ENCODE results near the gene PLA2G4A.
"Not testable (repeated sequence)": the region's sequence is repeated elsewhere in the genome, so short reads cannot be mapped to it uniquely, and the experiment has no call there.

Gene PLA2G4A

DNA sequence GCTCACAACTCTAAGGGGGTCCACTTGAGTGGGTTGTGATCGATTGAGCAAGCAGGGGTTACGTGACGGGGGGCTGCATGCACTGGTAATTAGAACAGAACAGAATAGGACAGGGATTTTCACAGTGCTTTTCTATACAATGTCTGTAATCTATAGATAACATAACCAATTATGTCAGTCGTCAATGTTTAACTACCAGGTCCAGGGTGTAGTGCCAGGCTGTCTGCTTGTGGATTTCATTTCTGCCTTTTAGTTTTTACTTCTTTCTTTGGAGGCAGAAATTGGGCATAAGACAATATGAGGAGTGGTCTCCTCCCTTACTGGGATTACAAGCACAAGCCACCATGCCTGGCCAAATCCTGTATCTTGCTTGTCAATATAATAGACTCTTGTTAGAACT is 94.1 kb downstream of the PLA2G4A start:
- DNase-seq (ENCODE audit: low read depth in 2 of 2) = not testable (repeated sequence)

DNA sequence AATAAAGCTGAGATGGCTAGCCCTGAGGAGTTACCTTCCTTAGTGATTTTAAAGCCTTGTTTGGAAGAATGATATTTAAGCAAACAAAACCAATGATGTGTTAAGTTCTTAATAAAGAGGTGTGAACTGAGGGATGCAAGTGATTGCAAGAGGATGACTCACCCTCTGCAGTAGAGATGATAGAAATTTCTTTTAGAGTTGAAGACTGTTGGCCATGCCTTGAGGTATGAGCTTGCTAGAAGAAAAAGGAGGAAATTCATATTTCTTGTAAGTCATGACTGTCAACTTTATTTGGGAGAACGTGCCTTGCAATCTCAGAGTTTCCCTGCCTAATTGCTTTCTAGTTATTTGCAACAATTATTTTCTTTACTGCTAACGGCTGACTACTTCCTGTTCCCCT is 94.7 kb downstream of the PLA2G4A start:
- DNase-seq (ENCODE audit: low read depth in 2 of 2) = no peak

DNA sequence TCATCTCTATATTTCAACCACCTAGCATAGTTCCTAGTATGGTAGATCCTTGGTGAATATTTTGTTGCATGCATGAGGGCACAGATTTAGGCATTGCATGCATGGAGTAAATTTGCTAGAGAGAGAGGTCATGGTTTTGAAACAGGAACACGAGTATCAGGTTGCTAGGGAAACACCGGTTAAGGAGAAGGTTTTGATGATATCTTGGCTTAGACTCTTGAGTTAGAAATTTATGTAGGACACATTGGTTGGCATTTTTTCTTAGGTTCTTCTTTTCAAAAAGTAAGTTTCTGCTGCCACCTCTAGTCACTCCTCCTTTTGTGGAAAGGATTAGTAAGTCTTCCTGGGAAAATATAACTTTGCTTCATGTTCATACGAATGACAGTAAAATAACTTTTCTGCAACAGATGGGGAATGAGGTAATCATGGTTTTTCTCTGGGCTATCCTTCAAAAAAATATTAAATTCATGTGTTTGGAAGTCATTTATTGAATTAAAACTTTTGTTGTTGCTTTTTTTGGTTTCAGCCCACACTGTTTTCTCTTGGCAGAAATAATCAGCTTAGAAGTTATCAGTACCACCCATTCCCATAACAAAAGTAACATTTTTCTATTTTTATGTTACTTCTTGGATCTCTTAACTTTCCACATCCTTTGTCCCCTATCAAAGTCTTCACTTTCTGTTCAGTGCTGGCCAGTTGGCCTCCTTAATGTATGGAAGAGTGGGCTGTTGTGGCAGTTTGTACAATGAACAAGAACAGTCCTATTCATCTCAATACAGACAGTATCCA is 97.3 kb downstream of the PLA2G4A start:
- DNase-seq (ENCODE audit: low read depth in 2 of 2) = no peak

DNA sequence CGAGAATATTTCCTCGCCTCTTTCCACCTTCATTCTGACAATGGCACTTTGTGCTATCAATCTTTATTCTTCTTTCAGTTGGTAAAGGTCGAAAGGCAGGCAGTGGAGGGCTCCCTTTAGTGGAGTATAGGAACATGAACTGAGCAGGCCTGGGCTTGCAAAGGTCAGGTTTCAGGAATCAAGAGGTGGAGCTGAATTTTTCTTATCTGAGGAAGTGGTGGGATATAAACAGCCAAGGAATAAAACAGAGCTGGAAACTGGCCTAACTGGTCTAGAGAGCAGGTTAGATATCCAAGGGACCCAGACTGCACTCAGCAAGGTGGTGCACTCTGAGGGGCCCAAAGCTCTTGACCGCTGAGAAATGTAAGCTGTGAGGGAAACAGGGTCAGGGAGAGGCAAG is 99.1 kb downstream of the PLA2G4A start:
- no peak for DNase-seq (ENCODE audit: low read depth in 2 of 2)

DNA sequence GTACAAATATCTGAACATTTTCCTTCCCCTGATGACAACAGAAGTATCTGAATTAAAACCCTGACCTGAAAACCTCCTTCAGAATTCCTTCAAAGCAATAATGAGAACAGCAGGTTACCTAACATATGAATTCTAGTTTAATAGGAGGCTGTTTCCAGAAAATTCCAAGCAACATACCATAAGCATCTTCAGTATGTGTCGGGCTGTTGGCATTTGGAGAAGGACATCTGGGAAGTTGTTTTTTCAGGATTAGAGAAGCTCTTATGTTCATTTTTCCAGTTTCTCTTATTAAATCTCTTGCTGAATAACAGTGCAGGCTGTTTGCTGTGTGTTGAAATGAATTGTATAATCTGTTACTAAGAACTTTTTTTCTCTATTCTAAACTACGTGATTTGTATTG is 101.5 kb downstream of the PLA2G4A start:
- no peak for DNase-seq (ENCODE audit: low read depth in 2 of 2)

DNA sequence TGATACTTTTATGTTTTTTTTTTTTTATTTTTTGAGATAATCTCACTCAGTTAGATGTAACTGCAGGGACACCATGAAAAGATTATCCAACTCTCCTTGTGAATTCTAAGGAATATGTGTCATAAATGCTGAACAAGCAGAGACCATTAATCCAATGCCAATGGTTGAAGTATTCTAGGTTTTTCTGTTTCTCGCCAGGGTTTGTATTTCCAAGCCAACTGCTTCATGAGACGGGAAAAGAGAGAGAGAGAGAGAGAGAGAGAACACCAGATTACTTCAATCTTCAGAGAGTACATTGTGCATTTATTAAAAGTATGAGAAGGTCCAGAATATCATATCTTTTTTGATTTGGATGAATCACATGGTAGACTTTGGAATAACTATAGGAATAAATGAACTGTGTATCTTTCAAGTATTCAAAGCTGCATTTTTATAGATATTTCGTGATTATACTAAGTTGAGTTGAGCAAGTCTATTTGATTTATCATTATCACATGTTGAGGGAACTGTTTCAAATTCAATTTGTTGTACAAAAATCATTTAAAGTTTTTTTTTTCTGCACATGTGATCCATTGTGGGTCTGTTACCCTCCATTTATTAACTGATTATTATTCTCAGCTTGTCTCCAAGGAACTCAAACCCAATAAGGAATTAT is 108.4 kb downstream of the PLA2G4A start:
- DNase-seq (ENCODE audit: low read depth in 2 of 2) = no peak

DNA sequence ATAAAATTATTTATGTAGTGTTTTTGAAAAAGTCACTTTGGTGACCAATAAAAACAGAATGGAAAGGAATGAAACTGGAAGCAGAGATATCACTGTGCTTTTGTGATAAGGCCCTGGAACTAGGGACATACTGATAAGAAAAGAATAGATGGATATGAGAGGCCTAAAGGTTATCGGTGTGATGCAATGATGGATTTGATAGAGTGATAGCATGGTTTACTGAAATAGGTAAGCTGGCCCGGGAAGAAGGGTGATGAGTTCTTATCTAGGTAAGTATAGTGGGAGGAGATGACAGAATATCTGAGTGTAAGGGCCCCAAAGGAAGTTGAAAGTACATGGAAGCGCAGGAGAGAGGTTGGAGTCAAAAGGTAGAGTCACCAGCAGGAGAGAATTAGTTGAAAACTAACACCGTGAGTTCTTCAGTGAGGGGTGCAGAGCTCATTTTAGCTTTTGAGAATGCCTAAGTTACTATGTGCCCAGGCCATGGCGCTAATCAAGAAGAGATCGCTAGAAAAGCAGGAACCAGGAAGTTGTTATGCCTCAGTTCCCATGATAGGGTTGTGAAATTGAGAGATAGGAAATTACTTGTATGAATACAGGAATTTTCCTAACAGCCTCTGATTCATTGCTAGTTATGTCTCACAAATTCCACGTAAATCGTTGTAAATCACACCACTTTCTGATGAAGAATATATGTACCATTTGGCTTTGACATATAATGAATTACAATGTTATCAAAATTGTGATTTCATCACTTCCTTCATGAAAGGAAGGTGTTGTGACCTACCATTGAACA is 115.3 kb downstream of the PLA2G4A start:
- no peak for DNase-seq (ENCODE audit: low read depth in 2 of 2)

DNA sequence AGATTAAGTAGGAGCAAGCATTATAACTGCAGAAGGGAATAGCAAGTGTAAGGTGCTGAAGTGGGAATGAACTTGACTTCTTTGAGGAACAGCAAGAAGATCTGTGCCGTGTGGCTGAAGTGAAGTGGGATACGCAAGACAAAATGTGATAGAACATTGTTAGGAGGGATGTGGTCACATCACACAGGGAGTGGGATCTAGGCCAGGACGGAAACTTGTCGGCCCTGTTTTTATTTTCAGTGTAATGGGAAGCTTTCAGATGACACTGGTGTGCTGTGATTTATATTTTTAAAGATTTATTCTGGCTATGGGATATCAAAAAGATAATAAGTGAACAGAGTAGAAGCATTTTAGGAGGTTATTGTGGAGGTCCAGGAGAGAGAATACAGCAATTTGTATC is 116.4 kb downstream of the PLA2G4A start:
- DNase-seq (ENCODE audit: low read depth in 2 of 2) = no peak

DNA sequence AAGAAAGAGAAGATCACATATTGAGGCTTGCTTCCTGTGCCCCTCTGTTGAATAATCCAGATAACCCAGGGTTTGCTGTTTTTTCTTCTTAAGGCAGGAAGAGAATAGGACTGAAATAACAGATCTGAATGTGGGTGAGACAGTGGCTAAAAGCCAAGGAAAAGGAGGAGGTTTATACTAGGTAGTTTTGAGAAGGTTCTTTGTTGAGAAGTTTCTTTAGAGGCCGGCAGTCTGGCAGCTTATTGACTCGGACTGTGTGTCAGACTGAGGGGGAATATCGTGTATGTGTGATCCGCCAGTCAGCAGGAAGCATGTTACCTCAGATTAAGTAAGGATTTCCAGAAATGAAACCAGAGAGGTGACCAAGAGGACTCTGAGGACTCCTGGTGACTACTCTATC is 119.8 kb downstream of the PLA2G4A start:
- DNase-seq (ENCODE audit: low read depth in 2 of 2) = no peak

DNA sequence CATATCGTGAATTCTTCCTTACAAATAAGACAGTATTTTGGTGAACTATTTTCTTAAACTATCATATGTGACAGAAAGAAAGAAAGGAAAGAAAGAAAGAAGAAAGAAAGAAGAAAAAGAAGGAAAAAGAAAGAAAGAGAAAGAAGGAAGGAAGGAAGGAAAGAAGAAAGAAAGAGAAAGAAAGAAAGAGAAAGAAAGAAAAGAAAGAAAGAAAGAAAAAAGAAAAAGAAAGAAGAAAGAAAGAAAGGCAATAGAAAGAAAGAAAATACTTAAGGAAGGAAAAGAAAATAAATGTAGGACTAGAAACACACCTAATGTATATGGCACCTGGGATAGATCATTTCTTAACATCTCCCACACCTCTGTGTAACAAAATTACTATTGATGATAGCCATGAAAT is 120.4 kb downstream of the PLA2G4A start:
- DNase-seq (ENCODE audit: low read depth in 2 of 2) = no peak

DNA sequence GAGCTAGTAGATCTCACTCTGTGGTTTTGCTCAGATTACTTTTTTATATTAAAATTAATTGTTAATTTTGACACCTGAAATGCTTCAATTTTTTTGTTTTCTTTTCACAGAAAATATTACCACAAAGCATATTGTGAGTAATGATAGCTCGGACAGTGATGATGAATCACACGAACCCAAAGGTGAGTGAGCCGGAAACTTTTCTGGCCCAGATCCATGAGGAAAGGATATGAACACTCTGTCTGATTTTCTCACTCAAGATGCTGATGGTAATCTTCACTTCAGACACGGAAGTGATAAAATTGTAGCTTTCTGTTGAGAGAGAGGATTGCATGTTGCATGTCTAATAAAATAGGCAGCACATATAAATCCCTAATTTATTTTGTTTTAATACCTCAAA is 121.8 kb downstream of the PLA2G4A start:
- no peak for DNase-seq (ENCODE audit: low read depth in 2 of 2)

DNA sequence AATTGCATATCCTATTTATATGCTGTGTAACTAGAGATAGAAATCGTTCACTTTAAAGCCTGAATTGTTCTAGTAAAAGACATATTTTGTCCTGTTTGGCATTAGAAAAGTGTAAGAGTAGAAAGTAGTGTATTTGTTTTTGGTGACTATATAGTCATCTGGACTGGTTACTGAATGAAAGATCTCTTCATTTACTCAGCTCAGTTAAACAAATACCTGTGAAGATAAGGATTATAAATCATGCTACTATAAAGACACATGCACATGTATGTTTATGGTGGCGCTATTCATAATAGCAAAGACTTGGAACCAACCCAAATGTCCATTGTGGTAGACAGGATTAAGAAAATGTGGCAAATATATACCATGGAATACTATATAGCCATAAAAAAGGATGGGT is 125.1 kb downstream of the PLA2G4A start:
- DNase-seq (ENCODE audit: low read depth in 2 of 2) = no peak

DNA sequence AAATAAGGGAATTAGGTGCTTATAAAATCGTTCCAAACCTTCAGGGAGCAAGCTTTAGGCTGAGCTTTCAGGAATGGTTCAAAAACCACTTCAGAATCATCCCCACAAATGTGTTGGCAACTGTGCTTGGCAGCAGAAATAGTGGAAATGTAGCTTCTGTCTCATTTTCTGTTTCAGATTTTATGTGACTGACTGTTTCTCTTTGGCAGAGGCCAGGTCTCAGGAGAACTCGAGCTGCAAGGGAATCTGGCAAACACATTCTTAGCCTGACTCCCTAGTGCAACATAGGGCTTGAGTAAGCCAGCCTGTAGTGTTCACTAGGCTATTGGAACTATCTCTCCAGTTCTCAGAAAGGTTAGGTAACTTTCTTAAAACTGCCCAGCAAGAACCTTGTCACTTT is 128.6 kb downstream of the PLA2G4A start:
- no peak for DNase-seq (ENCODE audit: low read depth in 2 of 2)

DNA sequence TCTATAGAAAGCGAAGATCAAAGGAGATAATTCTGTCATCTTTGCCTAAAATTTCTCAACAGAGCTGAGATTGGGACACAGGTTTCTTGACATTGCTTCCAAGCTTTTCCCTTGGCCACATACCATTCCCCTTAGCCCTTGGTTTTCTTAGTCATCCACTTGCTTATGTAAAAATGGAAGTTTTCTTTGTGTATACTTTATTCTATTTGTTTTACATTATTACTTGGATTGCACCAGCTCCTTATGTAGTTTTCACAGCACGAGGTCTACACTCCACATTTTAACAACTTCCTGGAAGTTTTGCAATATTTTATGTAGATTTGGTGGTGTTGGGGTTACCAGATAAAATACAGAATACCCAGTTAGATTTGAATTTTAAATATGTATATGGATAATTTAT is 129.8 kb downstream of the PLA2G4A start:
- DNase-seq (ENCODE audit: low read depth in 2 of 2) = no peak

DNA sequence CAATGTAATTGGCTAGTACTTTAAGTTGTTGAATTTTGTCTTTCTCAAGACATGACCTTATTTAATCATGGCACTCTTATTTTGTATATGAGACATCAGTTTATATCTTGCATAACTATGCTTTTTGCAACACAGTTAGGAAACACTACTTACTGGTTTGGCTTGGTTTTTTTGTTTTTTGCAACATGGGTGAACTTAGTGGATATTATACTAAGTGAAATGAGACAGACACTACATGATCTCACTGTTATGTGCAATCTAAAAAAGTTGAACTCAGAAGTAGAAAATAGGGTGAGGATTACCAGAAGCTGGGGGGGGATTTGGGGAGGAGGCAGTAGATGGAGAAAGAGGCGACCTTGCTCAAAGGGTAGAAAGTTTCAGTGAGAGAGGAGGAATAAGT is 132.1 kb downstream of the PLA2G4A start:
- DNase-seq (ENCODE audit: low read depth in 2 of 2) = no peak

DNA sequence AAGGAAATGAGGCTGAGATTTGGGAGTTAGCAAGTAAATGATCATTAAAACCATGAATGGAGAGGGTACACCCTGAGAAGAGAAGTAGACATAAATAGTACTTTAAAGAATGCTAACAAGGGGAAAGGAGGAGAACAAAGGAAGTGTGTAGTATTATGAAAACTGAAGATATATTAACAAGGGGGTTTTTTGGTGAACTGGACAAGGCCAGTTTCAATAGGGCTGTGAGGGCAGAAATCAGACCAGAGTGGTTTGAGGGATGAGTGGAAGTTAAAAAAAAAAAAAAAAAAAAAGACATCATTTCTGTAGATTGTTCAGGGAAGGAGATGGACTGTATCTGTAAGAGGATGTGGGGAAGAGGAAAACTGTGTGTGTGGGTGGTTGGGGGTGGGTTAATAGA is 137.1 kb downstream of the PLA2G4A start:
- DNase-seq (ENCODE audit: low read depth in 2 of 2) = no peak

DNA sequence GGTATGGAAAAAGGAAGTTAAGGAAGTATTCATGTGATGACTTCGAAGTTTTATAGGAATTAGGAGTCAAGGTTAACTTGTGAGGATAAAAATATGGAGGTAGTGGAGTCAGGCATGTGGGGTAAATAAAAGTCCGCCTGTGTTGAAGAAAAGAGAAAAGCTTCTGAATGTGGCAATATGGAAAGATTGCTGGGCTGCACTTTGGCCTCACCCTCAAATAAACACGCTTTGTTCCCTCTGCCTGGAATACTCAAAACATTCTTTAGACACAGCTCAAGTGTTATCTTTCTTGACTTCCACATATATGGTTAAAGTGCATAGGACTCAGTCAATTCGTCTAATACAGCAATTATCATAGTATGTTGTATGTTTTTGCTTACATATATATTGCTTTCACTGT is 137.7 kb downstream of the PLA2G4A start:
- no peak for DNase-seq (ENCODE audit: low read depth in 2 of 2)

DNA sequence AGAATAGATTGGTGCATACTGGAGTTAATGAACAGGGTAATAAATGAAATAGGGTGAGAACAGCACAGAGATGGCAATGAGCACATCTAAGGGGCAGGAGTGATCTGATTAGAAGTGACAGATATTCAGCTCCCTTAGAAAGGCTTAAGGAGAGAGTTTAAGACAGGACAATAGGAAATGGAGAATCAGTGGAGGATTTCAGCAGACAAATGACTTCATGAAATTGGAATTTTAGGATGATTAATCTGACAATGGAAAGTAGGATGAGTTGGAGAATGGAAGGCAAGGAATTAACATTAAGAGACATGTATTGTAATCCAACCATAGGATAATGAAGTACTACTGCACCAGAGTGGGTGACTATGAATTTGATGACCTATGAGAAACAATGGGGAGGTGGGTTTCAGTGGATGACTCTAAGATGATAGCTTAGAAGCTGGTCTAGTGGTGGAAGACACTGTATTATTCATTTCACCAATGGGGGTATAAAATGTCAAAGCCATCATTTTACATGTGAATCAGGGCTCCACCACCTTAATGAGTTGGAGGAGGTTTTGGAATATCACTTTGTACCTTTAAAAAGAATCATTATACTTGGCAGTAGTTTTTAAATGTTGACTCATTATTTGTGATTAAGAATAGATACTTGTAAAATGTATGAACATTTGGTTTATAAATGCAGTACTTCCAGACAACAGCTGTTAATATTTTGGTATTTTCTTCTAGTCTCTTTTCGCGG is 139.1 kb downstream of the PLA2G4A start:
- no peak for DNase-seq (ENCODE audit: low read depth in 2 of 2)

DNA sequence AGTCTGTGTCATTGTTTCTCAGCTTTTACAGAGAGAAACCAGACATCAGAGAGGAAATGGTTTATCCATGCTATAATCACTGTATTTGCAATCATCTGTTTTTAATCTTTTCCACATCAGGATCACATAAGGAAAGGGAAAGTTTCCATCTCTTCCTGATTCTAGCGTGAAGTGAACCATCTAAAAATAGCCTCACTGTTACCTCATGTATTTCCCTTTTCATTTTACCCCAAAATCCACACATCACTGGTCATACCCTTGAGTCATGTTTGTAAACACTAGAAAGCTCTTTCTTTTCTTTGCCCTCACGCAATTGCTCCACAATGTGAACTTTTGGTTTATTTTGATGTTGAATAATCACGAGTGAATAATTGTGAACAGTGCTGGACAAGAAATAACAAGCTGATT is 146.0 kb downstream of the PLA2G4A start:
- DNase-seq (ENCODE audit: low read depth in 2 of 2) = no peak

DNA sequence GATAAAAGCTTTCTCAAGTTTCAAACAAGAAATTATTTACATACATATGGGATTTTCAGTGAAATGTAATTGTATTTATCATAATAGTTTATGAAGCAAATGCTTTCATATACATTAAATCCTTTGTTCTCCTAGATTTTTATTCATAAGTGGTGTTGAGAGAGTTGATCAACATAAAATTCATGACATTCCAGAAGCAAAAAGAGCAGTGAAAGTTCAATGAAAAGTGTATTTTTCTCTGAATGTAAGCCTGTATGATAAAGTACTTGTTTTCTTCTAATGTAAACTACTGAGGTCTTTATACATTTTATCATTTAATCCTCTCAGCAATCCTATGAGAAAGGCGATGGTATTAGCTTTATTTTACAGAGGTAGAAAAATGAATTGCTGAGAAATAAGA is 146.5 kb downstream of the PLA2G4A start:
- no peak for DNase-seq (ENCODE audit: low read depth in 2 of 2)

DNA sequence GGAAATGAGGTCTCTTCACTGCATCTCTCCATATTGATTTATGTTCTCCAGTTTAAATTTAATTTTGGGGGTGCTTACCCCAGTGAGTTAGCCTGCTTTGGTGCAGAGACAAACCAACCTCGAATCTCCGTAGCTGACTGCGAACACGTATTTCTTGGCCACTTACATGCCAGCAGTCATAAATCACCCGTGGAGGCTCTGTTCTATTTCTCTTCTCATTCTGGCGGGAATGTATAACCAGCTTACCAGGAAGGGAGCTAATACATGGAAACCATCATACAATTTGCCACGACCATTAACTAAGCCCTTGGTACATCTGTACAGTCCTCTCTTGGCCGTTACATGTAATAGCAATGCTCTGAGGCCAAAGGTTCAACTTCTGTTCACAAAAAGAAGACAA is 148.0 kb downstream of the PLA2G4A start:
- DNase-seq (ENCODE audit: low read depth in 2 of 2) = no peak

DNA sequence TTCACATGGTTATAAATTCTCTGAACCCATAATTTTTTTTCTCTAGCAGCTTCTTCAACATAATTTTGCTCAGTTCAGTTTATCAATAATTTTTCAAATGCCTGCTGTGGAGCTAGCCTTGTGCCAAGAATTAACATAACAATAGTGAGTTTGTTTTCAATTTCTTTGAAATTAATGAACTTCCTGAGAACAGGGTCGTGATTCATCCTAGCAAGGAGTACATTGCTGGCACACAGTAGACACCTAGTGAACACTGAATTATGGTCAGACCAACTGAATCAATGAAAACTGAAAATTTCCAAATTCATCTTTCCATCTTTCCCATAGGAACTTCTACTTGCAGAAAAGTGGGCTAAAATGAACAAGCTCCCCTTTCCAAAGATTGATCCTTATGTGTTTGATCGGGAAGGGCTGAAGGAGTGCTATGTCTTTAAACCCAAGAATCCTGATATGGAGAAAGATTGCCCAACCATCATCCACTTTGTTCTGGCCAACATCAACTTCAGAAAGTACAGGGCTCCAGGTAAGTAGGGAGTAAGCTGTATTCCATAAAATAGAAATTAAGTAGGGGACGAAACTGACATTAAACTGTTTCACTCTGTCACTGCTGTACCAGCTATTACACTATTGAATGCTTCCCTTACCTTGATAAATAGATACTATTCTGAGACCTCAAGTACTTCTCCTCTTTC is 148.7 kb downstream of the PLA2G4A start:
- DNase-seq (ENCODE audit: low read depth in 2 of 2) = no peak

Data from stimulated activated CD4-positive, alpha-beta T cell treated with anti-CD3 and anti-CD28 coated beads, Interleukin-1b, Interleukin-23, amount 100 ng/mL, for 1 hour (primary cell).